Psoas muscle (tissue), 8 donors: ENCODE measurements around the gene ASTN2. TPM values are rescaled to one million over a fixed set of nuclear protein-coding genes. Genes with fewer than 3 reads are reported as not detected.

ENCODE experiments used
- ATAC-seq, 4 donors: fragments of 200-7000 bp; cut with Tn5 transposase; one replicate each; pipeline ENCODE4 v1.9.1; 2020; ENCODE audit warnings: moderate library complexity in 3 of 4, mild to moderate bottlenecking in 2 of 4
- DNase-seq, 2 donors: peaks; one replicate each; pipeline ENCODE4 v3.0.0-alpha.2; 2020
- H3K27ac ChIP-seq: fragments of 200-600 bp; one replicate; pipeline ENCODE4 v1.8.0; 2022
- H3K27me3 ChIP-seq, 3 donors: fragments of 200-600 bp in 1 of 3; one replicate each; pipeline versions ENCODE4 v1.6.1 to v1.8.0; 2013 to 2022; ENCODE audit warnings: low read length in 2 of 3, mild to moderate bottlenecking in 2 of 3, moderate library complexity in 1 of 3; ENCODE audit not compliant: insufficient read depth in 3 of 3
- H3K36me3 ChIP-seq, 2 donors: fragments of 200-600 bp in 1 of 2; one replicate each; pipeline versions ENCODE4 v1.6.1 to v1.8.0; 2013 to 2022; ENCODE audit warnings: low read depth in 1 of 2, mild to moderate bottlenecking in 1 of 2, moderate library complexity in 1 of 2; ENCODE audit not compliant: insufficient read depth in 1 of 2
- H3K4me1 ChIP-seq: fragments of 200-600 bp; one replicate; pipeline ENCODE4 v1.8.0; 2022
- H3K4me3 ChIP-seq: fragments of 200-600 bp; one replicate; pipeline ENCODE4 v1.8.0; 2022; ENCODE audit warnings: mild to moderate bottlenecking
- H3K9me3 ChIP-seq: fragments of 200-600 bp; one replicate; pipeline ENCODE4 v1.8.0; 2022
- WGBS, 3 donors: extraction: QIAGEN DNeasy Blood & Tissue Kit; methylation state at CpG; one replicate each; pipeline versions ENCODE4 v1.1.6 to v1.1.7; 2013; 5-methylcytosine and 5-hydroxymethylcytosine counted together
- intact Hi-C, 2 donors: fragments of 100-400 bp; cut with DNase I; formaldehyde crosslinking; loops; one replicate each; pipeline versions ENCODE4 v1.11.0 to v1.14.2; 2022
- polyA plus RNA-seq, 3 donors: library from polyadenylated mRNA; stranded (reverse); fragments of 200-250 nt; gene quantifications; one replicate each; pipeline ENCODE4 v1.2.3, GENCODE V29; 2013
- total RNA-seq, 4 donors: library from RNA; stranded (reverse); fragmentation: NEBNext Ultra II Directional in 2 of 4; extraction: Animal tissue kit (Norgen Biotek cat#: 25700) in 2 of 4; gene quantifications; one replicate each; pipeline versions ENCODE4 v1.2.1 to v1.2.4, GENCODE V29; 2021 to 2023
- TF ChIP-seq, protein P1 (sequence below): fragments of 200-600 bp; IDR thresholded peaks from one replicate; pipeline ENCODE4 v1.8.0; 2022; ENCODE audit warnings: antibody characterized with exemption
- donor health status: healthy with polysubstance abuse.
- donor health status: DM: no; HTN: no; CAD: no; lungs with moderate emphysema.
- donor health status: Bipolar disorder and iron deficiency.
- donor health status: healthy.
- donor health status: DM: yes; HTN: yes; CAD: no.
- donor health status: DM: no; HTN: no; CAD: no.
- donor health status: DM: no; HTN: no; CAD: no.
- donor health status: DM: yes; HTN: yes; CAD: no.

Gene ASTN2
- total and polyA plus RNA-seq, 7 donors, result 2.0 to 10.3 (median 3.3) TPM

DNA sequence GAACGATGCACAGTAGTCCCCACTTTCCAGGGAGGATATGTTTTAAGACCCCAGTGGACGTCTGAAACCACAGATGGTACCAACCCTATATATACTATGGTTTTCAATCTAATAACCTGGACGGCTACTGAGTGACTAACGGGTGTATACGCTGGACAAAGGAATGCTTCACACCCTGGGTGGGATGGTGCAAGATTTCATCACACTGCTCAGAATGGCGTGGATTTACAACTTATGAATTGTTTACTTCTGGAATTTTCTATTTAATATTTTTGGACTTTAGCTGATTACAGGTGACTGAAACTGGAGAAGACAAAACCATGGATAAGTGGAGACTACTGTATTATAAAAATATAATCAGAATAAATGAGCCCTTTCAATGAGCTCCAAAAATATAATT, 875.3 kb downstream of the ASTN2 start:
- no peaks in the 10 kb centered on the region for H3K27me3 ChIP-seq
- 89 to 94% (median 94%) methylated on average over 6 of the region's 6 CpGs for WGBS, 3 donors
- DNase-seq (no peak), ATAC-seq (no peak)
- H3K27ac ChIP-seq, result no peak overlapping the region
- H3K36me3 ChIP-seq, result no peaks in the 10 kb centered on the region
- no peaks in the 10 kb centered on the region for H3K9me3 ChIP-seq
- intact Hi-C loops, result no loop called here
- TF ChIP-seq, protein P1, sequence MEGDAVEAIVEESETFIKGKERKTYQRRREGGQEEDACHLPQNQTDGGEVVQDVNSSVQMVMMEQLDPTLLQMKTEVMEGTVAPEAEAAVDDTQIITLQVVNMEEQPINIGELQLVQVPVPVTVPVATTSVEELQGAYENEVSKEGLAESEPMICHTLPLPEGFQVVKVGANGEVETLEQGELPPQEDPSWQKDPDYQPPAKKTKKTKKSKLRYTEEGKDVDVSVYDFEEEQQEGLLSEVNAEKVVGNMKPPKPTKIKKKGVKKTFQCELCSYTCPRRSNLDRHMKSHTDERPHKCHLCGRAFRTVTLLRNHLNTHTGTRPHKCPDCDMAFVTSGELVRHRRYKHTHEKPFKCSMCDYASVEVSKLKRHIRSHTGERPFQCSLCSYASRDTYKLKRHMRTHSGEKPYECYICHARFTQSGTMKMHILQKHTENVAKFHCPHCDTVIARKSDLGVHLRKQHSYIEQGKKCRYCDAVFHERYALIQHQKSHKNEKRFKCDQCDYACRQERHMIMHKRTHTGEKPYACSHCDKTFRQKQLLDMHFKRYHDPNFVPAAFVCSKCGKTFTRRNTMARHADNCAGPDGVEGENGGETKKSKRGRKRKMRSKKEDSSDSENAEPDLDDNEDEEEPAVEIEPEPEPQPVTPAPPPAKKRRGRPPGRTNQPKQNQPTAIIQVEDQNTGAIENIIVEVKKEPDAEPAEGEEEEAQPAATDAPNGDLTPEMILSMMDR, result no peak
- H3K4me3 ChIP-seq, result no peak overlapping the region
- H3K4me1 ChIP-seq, result no peaks in the 10 kb centered on the region

DNA sequence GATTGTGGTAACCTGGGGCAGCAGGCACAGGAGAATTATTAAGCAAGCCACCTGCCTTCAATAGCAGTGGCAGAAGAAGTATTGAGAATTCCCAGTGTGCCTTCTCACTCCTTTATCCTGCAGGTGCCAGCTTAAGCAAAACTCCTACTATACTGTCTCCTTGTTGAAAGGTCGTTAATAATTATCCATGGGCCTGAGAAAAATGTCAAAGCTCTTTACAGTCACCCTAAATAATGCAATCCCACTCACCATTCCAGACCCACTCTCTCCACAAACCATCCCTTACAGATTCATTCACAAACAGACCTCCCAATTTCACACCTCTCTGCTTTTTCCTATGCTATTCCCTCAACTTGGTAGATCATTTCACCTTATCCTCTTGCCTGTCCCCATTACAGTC, 889.2 kb downstream of the ASTN2 start:
- TF ChIP-seq, protein P1, result no peak
- DNase-seq (no peak), ATAC-seq (no peak)
- Histone ChIP-seq H3K9me3 (peaks cover 5% of the 10 kb centered on the region), H3K4me1 (no peaks in the 10 kb centered on the region), H3K27me3 (no peaks in the 10 kb centered on the region), H3K27ac (no peak overlapping the region), H3K36me3 (no peaks in the 10 kb centered on the region), H3K4me3 (no peak overlapping the region)
- 71 to 79% (median 73%) methylated on average over 1 of the region's 1 CpG for WGBS, 3 donors
- intact Hi-C loops, result no loop called here

- TF ChIP-seq, protein P1, result no peak
- Histone ChIP-seq H3K27ac (no peak overlapping the region), H3K4me3 (no peak overlapping the region), H3K9me3 (peaks cover 5% of the 10 kb centered on the region), H3K27me3 (no peaks in the 10 kb centered on the region), H3K4me1 (no peaks in the 10 kb centered on the region), H3K36me3 (no peaks in the 10 kb centered on the region)
- DNase-seq (no peak), ATAC-seq (no peak)
- 87 to 94% (median 87%) methylated on average over 3 of the region's 3 CpGs for WGBS, 3 donors
- intact Hi-C loops, result no loop called here
Measured at GRCh38 chr9:116524778-116525470, 889.9 kb downstream of the ASTN2 start.

- DNase-seq (no peak), ATAC-seq (no peak)
- Histone ChIP-seq H3K27ac (no peak overlapping the region), H3K4me3 (no peak overlapping the region), H3K27me3 (no peaks in the 10 kb centered on the region), H3K4me1 (no peaks in the 10 kb centered on the region), H3K36me3 (no peaks in the 10 kb centered on the region), H3K9me3 (peaks cover 10% of the 10 kb centered on the region)
- intact Hi-C loops, result no loop called here
- TF ChIP-seq, protein P1, result no peak
- 74 to 80% (median 80%) methylated on average over 2 of the region's 2 CpGs for WGBS, 3 donors
Measured at GRCh38 chr9:116520218-116520617, 894.6 kb downstream of the ASTN2 start.

DNA sequence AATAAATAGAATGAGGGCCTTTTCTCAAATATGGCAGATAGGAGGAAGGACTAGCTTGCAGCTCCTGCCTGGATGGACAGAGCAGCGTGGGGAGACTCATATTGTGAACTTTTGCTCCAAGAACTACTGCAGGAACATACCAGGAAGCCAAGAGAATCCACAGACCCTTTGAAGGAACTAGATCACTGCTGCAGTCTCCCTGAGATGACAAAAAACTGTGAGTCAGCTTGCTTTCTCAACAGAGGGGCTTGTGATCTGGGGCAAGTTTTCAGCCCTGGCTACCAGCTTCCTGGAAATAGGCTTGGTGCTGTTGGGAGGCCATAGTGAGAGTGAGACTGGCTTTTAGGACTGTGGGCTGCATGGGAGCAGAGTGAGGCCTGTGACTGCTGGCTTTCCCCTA, 898.4 kb downstream of the ASTN2 start:
- Histone ChIP-seq H3K4me3 (no peak overlapping the region), H3K4me1 (no peaks in the 10 kb centered on the region), H3K9me3 (peaks cover 10% of the 10 kb centered on the region), H3K27me3 (no peaks in the 10 kb centered on the region), H3K36me3 (no peaks in the 10 kb centered on the region), H3K27ac (no peak overlapping the region)
- 50 to 69% (median 64%) methylated on average over 1 of the region's 1 CpG for WGBS, 3 donors
- ATAC-seq, result no peak
- intact Hi-C loops, result no loop called here
- no peak for DNase-seq
- TF ChIP-seq, protein P1, result no peak
